H1 (cell line): ENCODE results near the gene SERHL2. TPM values are rescaled to one million over a fixed set of nuclear protein-coding genes. Genes with fewer than 3 reads are reported as not detected.
"Not testable (repeated sequence)": the region's sequence is repeated elsewhere in the genome, so short reads cannot be mapped to it uniquely, and the experiment has no call there.

Source experiments
- CTCF ChIA-PET: fragments of 300-600 bp; sonication (Branson Sonifier 250); formaldehyde crosslinking; loops from one replicate; lab custom pipeline; 2021; ENCODE audit not compliant: partially characterized antibody; lab: Charles Lee
- POLR2A ChIA-PET: fragments of 300-600 bp; sonication (Branson Sonifier 250); formaldehyde crosslinking; loops from one replicate; lab custom pipeline; 2021; ENCODE audit warnings: inconsistent platforms; ENCODE audit not compliant: partially characterized antibody; lab: Charles Lee
- DNase-seq, 2 experiments: peaks; one replicate each; pipeline versions ENCODE4 v3.0.0 to v3.0.0-alpha.2; 2010 to 2022; ENCODE audit warnings: low spot score in 2 of 2, low read depth in 1 of 2, mixed read lengths in 1 of 2
- FAIRE-seq: peaks from 2 replicates; lab custom pipeline; 2011; peaks lifted over from hg19 to GRCh38; lab: Jason Lieb, UNC
- H2AFZ ChIP-seq: 2 replicates; pipeline ENCODE4 v1.8.1; 2012; ENCODE audit warnings: low read length, inconsistent platforms
- H2AK5ac ChIP-seq: 2 replicates; pipeline ENCODE4 v1.6.1; 2013; ENCODE audit warnings: low read depth, low read length
- H2BK120ac ChIP-seq: replicated peaks from 2 replicates; pipeline ENCODE3; 2013; ENCODE audit warnings: low read depth, low read length, inconsistent platforms
- H2BK12ac ChIP-seq: 2 replicates; pipeline ENCODE4 v1.6.1; 2013; ENCODE audit warnings: low read depth, low read length
- H2BK15ac ChIP-seq: 2 replicates; pipeline ENCODE4 v1.6.1; 2013; ENCODE audit warnings: low read length
- H2BK20ac ChIP-seq: 2 replicates; pipeline ENCODE4 v1.6.1; 2013; ENCODE audit warnings: low read length
- H2BK5ac ChIP-seq: 2 replicates; pipeline ENCODE4 v1.6.1; 2013; ENCODE audit warnings: low read depth, low read length
- H3K14ac ChIP-seq: 2 replicates; pipeline ENCODE4 v1.6.1; 2013; ENCODE audit warnings: inconsistent platforms; ENCODE audit not compliant: insufficient read length
- H3K18ac ChIP-seq: 2 replicates; pipeline ENCODE4 v1.6.1; 2013; ENCODE audit warnings: low read length; ENCODE audit errors: extremely low read depth
- H3K23ac ChIP-seq: 2 replicates; pipeline ENCODE4 v1.6.1; 2013; ENCODE audit warnings: inconsistent platforms; ENCODE audit not compliant: insufficient read length
- H3K23me2 ChIP-seq: 2 replicates; pipeline ENCODE4 v1.6.1; 2013; ENCODE audit warnings: low read depth, low read length
- H3K27ac ChIP-seq: 2 replicates; pipeline ENCODE4 v1.6.1; 2011; ENCODE audit warnings: low read depth, low read length, inconsistent platforms
- H3K27me3 ChIP-seq, 4 experiments: replicated peaks in 1 of 4; 1 replicate in 1 of 4; 2 replicates in 3 of 4; pipeline versions ENCODE4 v1.6.1 to v1.8.1; 2011 to 2013; ENCODE audit warnings: low read length in 3 of 4, mild to moderate bottlenecking in 3 of 4, inconsistent platforms in 2 of 4, mixed read lengths in 2 of 4, moderate library complexity in 1 of 4; ENCODE audit not compliant: control insufficient read depth in 3 of 4, insufficient read depth in 3 of 4; ENCODE audit errors: extremely low read depth in 1 of 4
- H3K36me3 ChIP-seq, 4 experiments: 2 replicates each; pipeline versions ENCODE4 v1.6.1 to v1.8.1; 2011 to 2013; ENCODE audit warnings: mild to moderate bottlenecking in 4 of 4, low read length in 3 of 4, moderate library complexity in 2 of 4, control low read depth in 1 of 4, inconsistent platforms in 1 of 4; ENCODE audit not compliant: insufficient read depth in 4 of 4, control insufficient read depth in 2 of 4
- H3K4ac ChIP-seq: replicated peaks from 2 replicates; pipeline ENCODE3; 2013; ENCODE audit warnings: low read length, low read depth, mixed read lengths, inconsistent platforms; ENCODE audit not compliant: insufficient read length
- H3K4me1 ChIP-seq, 4 experiments: replicated peaks in 1 of 4; 1 replicate in 1 of 4; 2 replicates in 3 of 4; pipeline versions ENCODE4 v1.6.1 to v1.8.1; 2011 to 2013; ENCODE audit warnings: low read length in 3 of 4, inconsistent platforms in 2 of 4, mixed read lengths in 1 of 4; ENCODE audit not compliant: insufficient read depth in 4 of 4, control insufficient read depth in 3 of 4
- H3K4me2 ChIP-seq, 2 experiments: 2 replicates each; pipeline versions ENCODE4 v1.6.1 to v1.8.1; 2011 to 2013; ENCODE audit warnings: low read depth in 2 of 2, low read length in 2 of 2, control low read depth in 1 of 2, inconsistent platforms in 1 of 2, mild to moderate bottlenecking in 1 of 2; ENCODE audit not compliant: insufficient read depth in 1 of 2
- H3K4me3 ChIP-seq, 4 experiments: fragments of 200-600, 300-600 bp in 1 of 4; sonication (generic), shearing (Covaris generic), sonication (Bioruptor Twin) in 1 of 4; 2 replicates each; pipeline versions ENCODE4 v1.5.1 to v1.8.1; 2011 to 2016; ENCODE audit warnings: low read length in 4 of 4, low read depth in 3 of 4, control low read depth in 2 of 4, inconsistent platforms in 2 of 4, mild to moderate bottlenecking in 2 of 4, mixed read lengths in 1 of 4, moderate library complexity in 1 of 4; ENCODE audit not compliant: insufficient read depth in 2 of 4; ENCODE audit errors: extremely low read depth in 1 of 4
- H3K56ac ChIP-seq: replicated peaks from 2 replicates; pipeline ENCODE3; 2013; ENCODE audit warnings: low read depth, mild to moderate bottlenecking, mixed read lengths, low read length, inconsistent platforms; ENCODE audit not compliant: insufficient read length
- H3K79me1 ChIP-seq: 2 replicates; pipeline ENCODE4 v1.6.1; 2013; ENCODE audit warnings: low read depth, low read length, control low read depth
- H3K79me2 ChIP-seq, 2 experiments: 2 replicates each; pipeline versions ENCODE4 v1.6.1 to v1.8.1; 2012 to 2013; ENCODE audit warnings: low read length in 2 of 2, mild to moderate bottlenecking in 2 of 2, inconsistent platforms in 1 of 2; ENCODE audit not compliant: insufficient read depth in 2 of 2, control insufficient read depth in 1 of 2
- H3K9ac ChIP-seq, 4 experiments: replicated peaks in 1 of 4; 1 replicate in 1 of 4; 2 replicates in 3 of 4; pipeline versions ENCODE4 v1.6.1 to v1.8.1; 2011 to 2013; ENCODE audit warnings: low read depth in 3 of 4, low read length in 3 of 4, control low read depth in 2 of 4, mild to moderate bottlenecking in 2 of 4, moderate library complexity in 2 of 4, inconsistent platforms in 1 of 4; ENCODE audit errors: extremely low read depth in 1 of 4
- H3K9me3 ChIP-seq, 2 experiments: 2 replicates each; pipeline versions ENCODE4 v1.6.1 to v1.8.1; 2012 to 2013; ENCODE audit warnings: mild to moderate bottlenecking in 2 of 2, moderate library complexity in 2 of 2, control low read depth in 1 of 2, inconsistent platforms in 1 of 2, low read depth in 1 of 2, low read length in 1 of 2, mixed read lengths in 1 of 2; ENCODE audit not compliant: insufficient read depth in 2 of 2
- H4K20me1 ChIP-seq, 2 experiments: replicated peaks in 1 of 2; 2 replicates each; pipeline versions ENCODE3 to v1.8.1; 2011 to 2013; ENCODE audit warnings: inconsistent platforms in 2 of 2, low read length in 2 of 2, mild to moderate bottlenecking in 1 of 2; ENCODE audit not compliant: insufficient read depth in 2 of 2, control insufficient read depth in 1 of 2
- H4K5ac ChIP-seq: 2 replicates; pipeline ENCODE4 v1.6.1; 2013; ENCODE audit warnings: low read length, low read depth, mixed read lengths, inconsistent platforms; ENCODE audit not compliant: insufficient read length
- H4K8ac ChIP-seq: 2 replicates; pipeline ENCODE4 v1.8.0; 2013; ENCODE audit warnings: mild to moderate bottlenecking, moderate library complexity, low read length, inconsistent platforms; ENCODE audit not compliant: insufficient read depth; ENCODE audit errors: extremely low read depth
- H4K91ac ChIP-seq: replicated peaks from 2 replicates; pipeline ENCODE3; 2013; ENCODE audit warnings: low read length, mixed read lengths, inconsistent platforms; ENCODE audit not compliant: insufficient read length
- WGBS, 2 experiments: shearing (Covaris generic) in 1 of 2; methylation state at CpG; one replicate each; pipeline versions ENCODE4 v1.1.6 to v1.1.7; 2013 to 2015; ENCODE audit warnings: low lambda C conversion rate in 2 of 2, mixed read lengths in 2 of 2, inconsistent platforms in 1 of 2, low coverage in 1 of 2, missing lambda C conversion rate in 1 of 2; ENCODE audit not compliant: insufficient replicate concordance in 2 of 2, insufficient coverage in 1 of 2, insufficient read length in 1 of 2; ENCODE audit errors: extremely low coverage in 1 of 2, missing lambda C conversion rate in 1 of 2; 5-methylcytosine and 5-hydroxymethylcytosine counted together
- polyA plus RNA-seq, 7 experiments: library from polyadenylated mRNA; depleted of rRNA in 3 of 7; stranded (reverse) in 5 of 7; unstranded in 2 of 7; fragments of >200 nt in 5 of 7; fragments of 200-250 nt in 2 of 7; gene quantifications; 1 replicate in 5 of 7; 2 replicates in 1 of 7; 4 replicates in 1 of 7; pipeline versions ENCODE4 v1.2.1 to v1.2.3, GENCODE V29; 2011 to 2013; ENCODE audit warnings: missing spikeins in 2 of 7, mixed read lengths in 2 of 7
- total RNA-seq: library from RNA; stranded (reverse); fragmentation: NEBNext Ultra II Directional; extraction: Animal tissue kit (Norgen Biotek cat#: 25700); gene quantifications from 2 replicates; pipeline ENCODE4 v1.2.1, GENCODE V29; 2021

The SERHL2 gene
- total and polyA plus RNA-seq, 2 of the 8 experiments (the other 6 are each of a cell fraction or from before 2014, with no cell fraction given), result 0.91 TPM; not detected in 1

GRCh38 chr22:42570580-42570979 is 16.8 kb downstream of the SERHL2 start:
- FAIRE-seq, H2BK12ac ChIP-seq, H4K20me1 ChIP-seq, H4K5ac ChIP-seq, H3K27ac ChIP-seq, H3K56ac ChIP-seq, H2BK120ac ChIP-seq, H2AFZ ChIP-seq, H3K4me1 ChIP-seq, H3K14ac ChIP-seq, H2BK5ac ChIP-seq, H3K79me1 ChIP-seq, H3K27me3 ChIP-seq, H3K79me2 ChIP-seq, H3K9ac ChIP-seq, H3K4me2 ChIP-seq, H3K18ac ChIP-seq, H2AK5ac ChIP-seq, H3K4ac ChIP-seq, H3K9me3 ChIP-seq, H3K4me3 ChIP-seq, H2BK20ac ChIP-seq, H3K23ac ChIP-seq, H4K8ac ChIP-seq, H4K91ac ChIP-seq, H2BK15ac ChIP-seq, H3K23me2 ChIP-seq: not testable (repeated sequence)
- peak in 1 of 2 experiments; percentile 46 for DNase-seq
- H3K36me3 ChIP-seq, result peaks cover 0 to 21% (median 7%) of the 10 kb centered on the region in 4 experiments; a peak in 5 of 8 replicates
- ChIA-PET CTCF (interaction anchor here (0.8 to 2.7 kb wide), 2 partner anchors 10 to 250 kb away, joined by 3 to 17 read pairs; no protein-coding TSS in a partner anchor), POLR2A (interaction anchor here (1.4 to 3.5 kb wide), 6 partner anchors 7 to 40 kb away, joined by 3 to 13 read pairs (median 8); partner anchors contain the start of gene SERHL2)
- WGBS, 2 experiments, result 94% methylated on average over 9 of the region's 9 CpGs; no CpG with 5 or more reads in 1 of the 2 experiments

- not testable (repeated sequence) for H3K79me1 ChIP-seq, H3K18ac ChIP-seq, H3K23ac ChIP-seq, H2BK5ac ChIP-seq, H2BK12ac ChIP-seq, H3K9me3 ChIP-seq, FAIRE-seq, H3K27me3 ChIP-seq, H4K20me1 ChIP-seq, H3K4me2 ChIP-seq, H3K23me2 ChIP-seq, H2AK5ac ChIP-seq, H2AFZ ChIP-seq, H2BK120ac ChIP-seq, H2BK20ac ChIP-seq, H3K79me2 ChIP-seq, H4K5ac ChIP-seq, H4K8ac ChIP-seq, H2BK15ac ChIP-seq, H3K4me1 ChIP-seq, H4K91ac ChIP-seq, H3K4ac ChIP-seq, H3K56ac ChIP-seq, H3K14ac ChIP-seq, H3K9ac ChIP-seq, H3K27ac ChIP-seq, H3K4me3 ChIP-seq
- peak in 1 of 2 experiments; percentile 47 for DNase-seq
- CTCF ChIA-PET, result interaction anchor here (1.5 kb wide), 1 partner anchor 9 kb away, joined by 6 read pairs; no protein-coding TSS in a partner anchor
- peaks cover 0 to 26% (median 7%) of the 10 kb centered on the region in 4 experiments; a peak in 5 of 8 replicates for H3K36me3 ChIP-seq
- POLR2A ChIA-PET, result interaction anchor here (2.1 to 3.1 kb wide), 4 partner anchors 10 to 43 kb away, joined by 7 to 11 read pairs (median 8); partner anchors contain the start of genes POLDIP3 and SERHL2
- 97% methylated on average over 9 of the region's 12 CpGs; no CpG with 5 or more reads in 1 of the 2 experiments for WGBS, 2 experiments
Observed at GRCh38 chr22:42571068-42571467, 17.3 kb downstream of the SERHL2 start.
